A549 (cell line): ENCODE results near the gene SORCS3. TPM values are rescaled to one million over a fixed set of nuclear protein-coding genes. Genes with fewer than 3 reads are reported as not detected.

ENCODE experiments used
- ATAC-seq, 2 experiments: fragments of 200-7000 bp in 1 of 2; fragments of >200 bp in 1 of 2; cut with Nextera tagmentation in 1 of 2; cut with Tn5 transposase in 1 of 2; 3 replicates each; pipeline versions ENCODE4 v1.8.0 to v1.9.1; 2018 to 2020; ENCODE audit warnings: mild to moderate bottlenecking in 1 of 2, moderate library complexity in 1 of 2
- CTCF ChIA-PET: fragments of 300-600 bp; sonication (Branson Sonifier 250); formaldehyde crosslinking; extraction: SDS; loops from one replicate; lab custom pipeline; 2021; ENCODE audit warnings: antibody characterized with exemption, inconsistent platforms; lab: Yijun Ruan, JAX
- POLR2A ChIA-PET: fragments of 350-600 bp; formaldehyde crosslinking; extraction: SDS; loops from one replicate; lab custom pipeline; 2021; ENCODE audit warnings: antibody characterized with exemption, inconsistent platforms; lab: Yijun Ruan, JAX
- DNase-seq, 2 experiments: peaks; one replicate each; pipeline versions ENCODE4 v3.0.0 to v3.0.0-alpha.2; 2011 to 2016; ENCODE audit warnings: low read depth in 1 of 2, low spot score in 1 of 2
- FAIRE-seq: peaks from 2 replicates; lab custom pipeline; 2011; peaks lifted over from hg19 to GRCh38; lab: Jason Lieb, UNC
- H3K27ac ChIP-seq, 2 experiments: fragments of >200 bp; sonication (Bioruptor Twin); formaldehyde crosslinking; 3 replicates each; pipeline ENCODE4 v1.5.1; 2016 to 2017
- H3K4me1 ChIP-seq: fragments of >200 bp; sonication (Bioruptor Twin); formaldehyde crosslinking; 3 replicates; pipeline ENCODE4 v1.6.1; 2016
- H3K4me2 ChIP-seq: fragments of >200 bp; sonication (Bioruptor Twin); formaldehyde crosslinking; 3 replicates; pipeline ENCODE4 v1.6.1; 2016
- H3K4me3 ChIP-seq: fragments of >200 bp; sonication (Bioruptor Twin); formaldehyde crosslinking; 3 replicates; pipeline ENCODE4 v1.5.1; 2016
- H3K9me3 ChIP-seq: fragments of >200 bp; sonication (Bioruptor Twin); formaldehyde crosslinking; 3 replicates; pipeline ENCODE4 v1.6.1; 2016
- BHLHE40 ChIP-seq: IDR thresholded peaks from 2 replicates; pipeline ENCODE4 v1.6.1; 2012; ENCODE audit warnings: low read depth, low read length, inconsistent platforms
- CBX2 ChIP-seq: fragments of 200-600 bp; sonication (generic); IDR thresholded peaks from 2 replicates; pipeline ENCODE4 v1.6.1; 2016; ENCODE audit warnings: low read depth, mild to moderate bottlenecking, borderline replicate concordance
- CBX8 ChIP-seq: fragments of 200-600 bp; sonication (generic); IDR thresholded peaks from 2 replicates; pipeline ENCODE4 v1.6.1; 2016
- CEBPB ChIP-seq, 2 experiments: fragments of >200 bp in 1 of 2; sonication (Bioruptor Twin) in 1 of 2; formaldehyde crosslinking in 1 of 2; IDR thresholded peaks; 2 replicates each; pipeline ENCODE4 v1.6.1; 2012 to 2016
- CHD4 ChIP-seq: fragments of 200-600 bp; sonication (generic); IDR thresholded peaks from 2 replicates; pipeline ENCODE4 v1.6.1; 2016; ENCODE audit warnings: antibody characterized with exemption, mild to moderate bottlenecking, borderline replicate concordance
- FOXS1 ChIP-seq: fragments of 250-450 bp; sonication (Bioruptor Pico); IDR thresholded peaks from 2 replicates; pipeline ENCODE4 v1.5.0; 2020; ENCODE audit warnings: mild to moderate bottlenecking, moderate library complexity
- GATA3 ChIP-seq: IDR thresholded peaks from 2 replicates; pipeline ENCODE4 v1.6.1; 2012; ENCODE audit warnings: borderline replicate concordance
- MYC ChIP-seq: IDR thresholded peaks from 2 replicates; pipeline ENCODE4 v1.6.1; 2012; ENCODE audit warnings: mild to moderate bottlenecking, inconsistent platforms, low read length, improper control_type of control experiment, borderline replicate concordance
- NPAS2 ChIP-seq: fragments of 250-450 bp; sonication (Bioruptor Pico); IDR thresholded peaks from 2 replicates; pipeline ENCODE4 v1.8.0; 2022; ENCODE audit warnings: mild to moderate bottlenecking, moderate library complexity, borderline replicate concordance
- POLR2A ChIP-seq: IDR thresholded peaks from 2 replicates; pipeline ENCODE4 v1.6.1; 2012; ENCODE audit warnings: mild to moderate bottlenecking, low read length
- RARB ChIP-seq: fragments of 250-450 bp; sonication (Bioruptor Pico); IDR thresholded peaks from 2 replicates; pipeline ENCODE4 v1.8.0; 2021; ENCODE audit warnings: mild to moderate bottlenecking, moderate library complexity
- RNF2 ChIP-seq: fragments of 200-600 bp; sonication (generic); IDR thresholded peaks from 2 replicates; pipeline ENCODE4 v1.6.1; 2016; ENCODE audit warnings: low read depth, mild to moderate bottlenecking, antibody characterized with exemption, moderate library complexity, borderline replicate concordance
- SMC3 ChIP-seq: fragments of >200 bp; sonication (Bioruptor Twin); formaldehyde crosslinking; IDR thresholded peaks from 3 replicates; pipeline ENCODE4 v1.6.1; 2018; ENCODE audit warnings: inconsistent platforms
- ZC3H11A ChIP-seq: fragments of 450-650 bp; IDR thresholded peaks from 2 replicates; pipeline ENCODE4 v1.6.1; 2014; ENCODE audit warnings: antibody characterized with exemption, mild to moderate bottlenecking
- ZFP36 ChIP-seq: fragments of 450-650 bp; IDR thresholded peaks from 2 replicates; pipeline ENCODE4 v1.6.1; 2014; ENCODE audit warnings: borderline replicate concordance; ENCODE audit not compliant: partially characterized antibody
- ZNF302 ChIP-seq: fragments of 250-450 bp; sonication (Bioruptor Pico); IDR thresholded peaks from 2 replicates; pipeline ENCODE4 v1.9.0; 2021; ENCODE audit warnings: inconsistent platforms, mild to moderate bottlenecking, moderate library complexity
- WGBS: methylation state at CpG from one replicate; pipeline ENCODE4 v1.1.6; 2017; ENCODE audit errors: missing lambda C conversion rate; 5-methylcytosine and 5-hydroxymethylcytosine counted together
- polyA plus RNA-seq, 4 experiments: library from polyadenylated mRNA; depleted of rRNA in 3 of 4; stranded (reverse); fragments of >200 nt; fragmentation: RNase III in 1 of 4; extraction: RNeasy Plus Mini Kit Qiagen cat#74134 plus additional on column Dnase treatment in 1 of 4; gene quantifications; 2 replicates in 3 of 4; 3 replicates in 1 of 4; pipeline ENCODE4 v1.2.3, GENCODE V29; 2011 to 2017
- TF ChIP-seq, protein P1 (sequence below): fragments of 150-350 bp; IDR thresholded peaks from 2 replicates; pipeline ENCODE4 v1.6.1; 2014; ENCODE audit warnings: low read depth, mild to moderate bottlenecking, low read length
- TF ChIP-seq, protein P2 (sequence below): IDR thresholded peaks from 2 replicates; pipeline ENCODE4 v1.6.1; 2012; ENCODE audit warnings: low read depth, borderline replicate concordance
- TF ChIP-seq, protein P3 (sequence below): fragments of 250-450 bp; sonication (Bioruptor Pico); IDR thresholded peaks from 2 replicates; pipeline ENCODE4 v1.5.0; 2020; ENCODE audit warnings: low read depth, mild to moderate bottlenecking, moderate library complexity
- TF ChIP-seq, protein P4 (sequence below): IDR thresholded peaks from 2 replicates; pipeline ENCODE4 v1.6.1; 2012
- TF ChIP-seq, protein P5 (sequence below): fragments of >200 bp; sonication (Bioruptor Twin); formaldehyde crosslinking; IDR thresholded peaks from 3 replicates; pipeline ENCODE4 v1.6.1; 2016

The SORCS3 gene
- polyA plus RNA-seq, 2 of the 4 experiments (the other 2 are of a cell fraction) = not detected

DNA sequence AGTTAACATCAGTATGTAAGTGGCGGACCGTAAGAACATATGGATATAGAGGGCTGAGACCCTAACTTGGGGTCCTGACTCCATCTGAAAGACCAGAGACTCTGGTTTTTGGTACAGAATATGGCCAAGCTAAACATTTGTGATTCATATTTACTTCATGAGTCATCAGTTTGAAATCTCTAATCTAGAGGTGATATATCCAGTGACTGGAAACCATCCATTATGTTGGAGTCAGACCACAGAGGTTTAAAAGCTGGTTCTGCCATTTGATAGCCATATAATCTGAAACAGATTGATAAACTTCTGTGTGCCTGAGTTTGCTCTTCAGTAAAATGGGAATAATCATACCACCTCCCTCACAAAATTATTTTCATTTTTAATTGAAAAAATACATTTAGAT, 505.3 kb downstream of the SORCS3 start (continued):
- TF ChIP-seq, protein P1, sequence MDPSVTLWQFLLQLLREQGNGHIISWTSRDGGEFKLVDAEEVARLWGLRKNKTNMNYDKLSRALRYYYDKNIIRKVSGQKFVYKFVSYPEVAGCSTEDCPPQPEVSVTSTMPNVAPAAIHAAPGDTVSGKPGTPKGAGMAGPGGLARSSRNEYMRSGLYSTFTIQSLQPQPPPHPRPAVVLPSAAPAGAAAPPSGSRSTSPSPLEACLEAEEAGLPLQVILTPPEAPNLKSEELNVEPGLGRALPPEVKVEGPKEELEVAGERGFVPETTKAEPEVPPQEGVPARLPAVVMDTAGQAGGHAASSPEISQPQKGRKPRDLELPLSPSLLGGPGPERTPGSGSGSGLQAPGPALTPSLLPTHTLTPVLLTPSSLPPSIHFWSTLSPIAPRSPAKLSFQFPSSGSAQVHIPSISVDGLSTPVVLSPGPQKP = no peak
- TF ChIP-seq POLR2A (no peak), CBX2 (no peak), ZNF302 (no peak), CBX8 (no peak)

DNA sequence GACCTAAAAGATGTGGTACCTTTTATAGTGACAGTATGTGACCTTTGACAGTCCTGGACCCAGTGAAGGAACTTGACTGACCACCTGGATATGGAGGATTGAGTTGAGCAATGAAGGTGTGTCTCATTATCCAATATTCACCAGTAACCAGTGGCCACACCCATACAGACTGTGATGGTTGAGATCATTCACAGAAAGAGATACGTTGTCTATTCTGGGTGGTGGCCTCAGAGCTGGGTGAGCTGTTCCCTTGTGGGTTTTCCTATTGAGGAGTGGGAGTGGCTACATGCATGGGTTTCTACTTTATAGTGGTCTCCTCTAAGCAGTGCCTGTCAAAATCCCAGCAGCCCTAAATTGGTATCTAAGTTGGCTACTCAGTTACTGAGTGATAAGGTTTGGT, 507.4 kb downstream of the SORCS3 start:
- 0% methylated on average over 1 of the region's 1 CpG for WGBS
- H3K4me3 ChIP-seq = no peak overlapping the region
- H3K27ac ChIP-seq = no peak overlapping the region
- ATAC-seq (no peak), FAIRE-seq (no peak), DNase-seq (no peak)
- TF ChIP-seq, protein P2, sequence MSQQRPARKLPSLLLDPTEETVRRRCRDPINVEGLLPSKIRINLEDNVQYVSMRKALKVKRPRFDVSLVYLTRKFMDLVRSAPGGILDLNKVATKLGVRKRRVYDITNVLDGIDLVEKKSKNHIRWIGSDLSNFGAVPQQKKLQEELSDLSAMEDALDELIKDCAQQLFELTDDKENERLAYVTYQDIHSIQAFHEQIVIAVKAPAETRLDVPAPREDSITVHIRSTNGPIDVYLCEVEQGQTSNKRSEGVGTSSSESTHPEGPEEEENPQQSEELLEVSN = no peak
- TF ChIP-seq CEBPB (IDR thresholded peaks at IDR 0.05) = no peak
- no peak for TF ChIP-seq RARB (CRISPR knock-in tag)
- no peak for TF ChIP-seq BHLHE40
- TF ChIP-seq SMC3 = no peak
- TF ChIP-seq, protein P3, sequence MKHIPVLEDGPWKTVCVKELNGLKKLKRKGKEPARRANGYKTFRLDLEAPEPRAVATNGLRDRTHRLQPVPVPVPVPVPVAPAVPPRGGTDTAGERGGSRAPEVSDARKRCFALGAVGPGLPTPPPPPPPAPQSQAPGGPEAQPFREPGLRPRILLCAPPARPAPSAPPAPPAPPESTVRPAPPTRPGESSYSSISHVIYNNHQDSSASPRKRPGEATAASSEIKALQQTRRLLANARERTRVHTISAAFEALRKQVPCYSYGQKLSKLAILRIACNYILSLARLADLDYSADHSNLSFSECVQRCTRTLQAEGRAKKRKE (CRISPR knock-in tag) = no peak
- H3K4me2 ChIP-seq = no peak overlapping the region
- ChIA-PET POLR2A (no interaction called here), CTCF (no interaction called here)
- H3K9me3 ChIP-seq = no peaks in the 10 kb centered on the region
- no peaks in the 10 kb centered on the region for H3K4me1 ChIP-seq

DNA sequence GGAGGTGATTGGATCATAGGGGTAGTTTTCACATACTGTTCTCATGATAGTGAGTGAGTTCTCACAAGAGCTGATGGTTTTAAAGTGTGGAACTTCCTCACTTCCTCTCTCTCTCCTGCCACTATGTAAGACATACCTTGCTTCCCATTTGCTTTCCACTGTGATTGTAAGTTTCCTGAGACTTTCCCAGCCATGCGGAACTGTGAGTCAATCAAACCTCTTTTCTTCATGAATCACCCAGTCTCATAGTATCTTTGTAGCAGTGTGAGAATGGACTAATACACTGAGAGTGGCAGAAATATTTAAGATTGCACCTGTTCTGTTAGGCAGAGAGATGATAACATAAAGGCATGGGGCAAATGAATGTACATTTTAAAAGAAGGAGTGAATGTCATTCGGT, 507.8 kb downstream of the SORCS3 start:
- Histone ChIP-seq H3K4me1 (no peaks in the 10 kb centered on the region), H3K4me3 (no peak overlapping the region), H3K27ac (no peak overlapping the region), H3K4me2 (no peak overlapping the region), H3K9me3 (no peaks in the 10 kb centered on the region)
- ChIA-PET POLR2A (no interaction called here), CTCF (no interaction called here)
- FAIRE-seq (no peak), DNase-seq (no peak), ATAC-seq (no peak)
- WGBS = 16% methylated on average over 2 of the region's 2 CpGs
- TF ChIP-seq BHLHE40 = no peak
- TF ChIP-seq ZFP36 = no peak
- TF ChIP-seq, protein P1 = no peak
- no peak for TF ChIP-seq CHD4
- TF ChIP-seq FOXS1 (CRISPR knock-in tag) = no peak
- TF ChIP-seq ZC3H11A = no peak
- TF ChIP-seq GATA3 = no peak
- TF ChIP-seq ZNF302 = no peak
- TF ChIP-seq RNF2 = no peak
- TF ChIP-seq, protein P3 (CRISPR knock-in tag) = no peak
- TF ChIP-seq, protein P4, sequence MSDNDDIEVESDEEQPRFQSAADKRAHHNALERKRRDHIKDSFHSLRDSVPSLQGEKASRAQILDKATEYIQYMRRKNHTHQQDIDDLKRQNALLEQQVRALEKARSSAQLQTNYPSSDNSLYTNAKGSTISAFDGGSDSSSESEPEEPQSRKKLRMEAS = no peak
- TF ChIP-seq, protein P5, sequence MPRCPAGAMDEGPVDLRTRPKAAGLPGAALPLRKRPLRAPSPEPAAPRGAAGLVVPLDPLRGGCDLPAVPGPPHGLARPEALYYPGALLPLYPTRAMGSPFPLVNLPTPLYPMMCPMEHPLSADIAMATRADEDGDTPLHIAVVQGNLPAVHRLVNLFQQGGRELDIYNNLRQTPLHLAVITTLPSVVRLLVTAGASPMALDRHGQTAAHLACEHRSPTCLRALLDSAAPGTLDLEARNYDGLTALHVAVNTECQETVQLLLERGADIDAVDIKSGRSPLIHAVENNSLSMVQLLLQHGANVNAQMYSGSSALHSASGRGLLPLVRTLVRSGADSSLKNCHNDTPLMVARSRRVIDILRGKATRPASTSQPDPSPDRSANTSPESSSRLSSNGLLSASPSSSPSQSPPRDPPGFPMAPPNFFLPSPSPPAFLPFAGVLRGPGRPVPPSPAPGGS = no peak
- TF ChIP-seq, protein P2 = no peak
- no peak for TF ChIP-seq MYC
- no peak for TF ChIP-seq NPAS2 (CRISPR knock-in tag)
